DMS153 (cell line): Measurements from ENCODE around the gene HGD.
A peak's percentile ranks its signal among the peaks of the same experiment; 100 is the strongest.
"Not testable (repeated sequence)": the region's sequence is repeated elsewhere in the genome, so short reads cannot be mapped to it uniquely, and the experiment has no call there.

ENCODE experiments used
- DNase-seq: peaks from one replicate; lab custom pipeline; 2025; lab: John Stamatoyannopoulos, UW

The HGD gene

GRCh38 chr3:120638820-120639219 lies 43.2 kb downstream of the HGD start:
- not testable (repeated sequence) for DNase-seq

- DNase-seq: no peak
Measured at GRCh38 chr3:120637851-120638559, 44.0 kb downstream of the HGD start.

- peak; percentile 17 for DNase-seq
Measured at GRCh38 chr3:120636795-120637401, 45.1 kb downstream of the HGD start.

- DNase-seq: no peak
Measured at GRCh38 chr3:120634539-120634938, 47.5 kb downstream of the HGD start.

GRCh38 chr3:120625159-120625586 lies 56.9 kb downstream of the HGD start:
- DNase-seq: no peak

- DNase-seq: no peak
Measured at GRCh38 chr3:120623727-120624093, 58.3 kb downstream of the HGD start.

GRCh38 chr3:120622870-120623726 lies 58.9 kb downstream of the HGD start:
- no peak for DNase-seq

- no peak for DNase-seq
Measured at GRCh38 chr3:120622457-120622856, 59.6 kb downstream of the HGD start.

GRCh38 chr3:120616745-120617144 lies 65.3 kb downstream of the HGD start:
- DNase-seq: not testable (repeated sequence)

- no peak for DNase-seq
Measured at GRCh38 chr3:120615847-120616609, 66.0 kb downstream of the HGD start.

- DNase-seq: no peak
Measured at GRCh38 chr3:120614765-120615164, 67.3 kb downstream of the HGD start.

GRCh38 chr3:120608506-120608905 lies 73.5 kb downstream of the HGD start:
- DNase-seq: no peak

- no peak for DNase-seq
Measured at GRCh38 chr3:120604784-120605183, 77.3 kb downstream of the HGD start.

GRCh38 chr3:120604382-120604781 lies 77.7 kb downstream of the HGD start:
- DNase-seq: no peak

GRCh38 chr3:120602682-120603081 lies 79.4 kb downstream of the HGD start:
- DNase-seq: no peak

GRCh38 chr3:120601554-120601953 lies 80.5 kb downstream of the HGD start:
- no peak for DNase-seq

GRCh38 chr3:120599211-120599610 lies 82.8 kb downstream of the HGD start:
- DNase-seq: no peak

- DNase-seq: no peak
Measured at GRCh38 chr3:120597445-120598049, 84.5 kb downstream of the HGD start.

- no peak for DNase-seq
Measured at GRCh38 chr3:120596853-120597223, 85.2 kb downstream of the HGD start.

GRCh38 chr3:120596116-120596852 lies 85.8 kb downstream of the HGD start, which contains the start of gene NDUFB4:
TSS of gene NDUFB4 (plus strand) at chr3:120596336. CDS start at chr3:120596360, 24 bp downstream.
- DNase-seq: peak; percentile 99

GRCh38 chr3:120595788-120596115 lies 86.3 kb downstream of the HGD start:
- no peak for DNase-seq
